Endothelial cell of umbilical vein (primary cell): ENCODE measurements around the gene C11orf87. TPM values are rescaled to one million over a fixed set of nuclear protein-coding genes. Genes with fewer than 3 reads are reported as not detected.

ENCODE experiments used
- BruUV-seq: library from RNA; stranded (reverse); fragments of 400-500 nt; replicated peaks from 2 replicates; lab custom pipeline; 2021; lab: Mats Ljungman, UMichigan
- CTCF ChIA-PET: fragments of 300-600, 350-600 bp; sonication (Branson Sonifier 250); formaldehyde crosslinking; loops from one replicate; lab custom pipeline; 2021; ENCODE audit warnings: antibody characterized with exemption, inconsistent platforms; lab: Charles Lee
- POLR2A ChIA-PET: fragments of 300-600, 350-600 bp; sonication (Branson Sonifier 250); formaldehyde crosslinking; loops from one replicate; lab custom pipeline; 2021; ENCODE audit warnings: antibody characterized with exemption, inconsistent platforms; lab: Charles Lee
- DNase-seq: peaks from one replicate; pipeline ENCODE4 v3.0.0-alpha.2; 2011; ENCODE audit warnings: low read depth, low spot score
- FAIRE-seq: peaks from 2 replicates; lab custom pipeline; 2011; peaks lifted over from hg19 to GRCh38; lab: Jason Lieb, UNC
- H2AFZ ChIP-seq: 2 replicates; pipeline ENCODE4 v1.6.0; 2012; ENCODE audit warnings: low read depth, low read length, control low read depth, inconsistent platforms
- H3K27ac ChIP-seq: 2 replicates; pipeline ENCODE4 v1.5.1; 2011; ENCODE audit warnings: low read depth, mild to moderate bottlenecking, control low read depth, low read length, moderate library complexity; ENCODE audit not compliant: insufficient read depth
- H3K27me3 ChIP-seq, 2 experiments: 2 replicates each; pipeline versions ENCODE4 v1.6.0 to v1.6.1; 2011; ENCODE audit warnings: low read length in 2 of 2, mixed read lengths in 1 of 2; ENCODE audit not compliant: control insufficient read depth in 2 of 2, insufficient read depth in 2 of 2
- H3K36me3 ChIP-seq, 2 experiments: 2 replicates in 1 of 2; 3 replicates in 1 of 2; pipeline ENCODE4 v1.5.1; 2011; ENCODE audit warnings: low read length in 2 of 2, mild to moderate bottlenecking in 1 of 2, moderate library complexity in 1 of 2; ENCODE audit not compliant: control insufficient read depth in 2 of 2, insufficient read depth in 2 of 2; ENCODE audit errors: extremely low read depth in 1 of 2
- H3K4me1 ChIP-seq: 3 replicates; pipeline ENCODE4 v1.5.1; 2011; ENCODE audit warnings: mild to moderate bottlenecking, low read length; ENCODE audit not compliant: control insufficient read depth, insufficient read depth; ENCODE audit errors: extremely low read depth
- H3K4me2 ChIP-seq: 2 replicates; pipeline ENCODE4 v1.6.1; 2011; ENCODE audit warnings: low read length, control low read depth, mixed read lengths; ENCODE audit not compliant: insufficient read depth
- H3K4me3 ChIP-seq, 3 experiments: fragments of 200-600 bp in 1 of 3; sonication (generic), shearing (Covaris generic) in 1 of 3; replicated peaks in 1 of 3; 2 replicates each; pipeline ENCODE4 v1.5.1; 2011 to 2016; ENCODE audit warnings: control low read depth in 3 of 3, low read length in 3 of 3, mild to moderate bottlenecking in 2 of 3, inconsistent platforms in 1 of 3, low read depth in 1 of 3, moderate library complexity in 1 of 3; ENCODE audit not compliant: insufficient read depth in 1 of 3
- H3K79me2 ChIP-seq: 2 replicates; pipeline ENCODE4 v1.6.0; 2012; ENCODE audit warnings: low read length, inconsistent platforms; ENCODE audit not compliant: control insufficient read depth, insufficient read depth
- H3K9ac ChIP-seq: replicated peaks from 2 replicates; pipeline ENCODE3; 2011; ENCODE audit warnings: low read length, control low read depth; ENCODE audit not compliant: insufficient read depth; ENCODE audit errors: extremely low read depth
- H3K9me1 ChIP-seq: replicated peaks from 3 replicates; pipeline ENCODE4 v1.6.0; 2011; ENCODE audit warnings: mild to moderate bottlenecking, low read length; ENCODE audit not compliant: control insufficient read depth, insufficient read depth; ENCODE audit errors: extremely low read depth
- H3K9me3 ChIP-seq: replicated peaks from 2 replicates; pipeline ENCODE4 v1.5.1; 2012; ENCODE audit warnings: low read length, inconsistent platforms; ENCODE audit not compliant: control insufficient read depth, insufficient read depth
- H4K20me1 ChIP-seq: replicated peaks from 2 replicates; pipeline ENCODE3; 2011; ENCODE audit warnings: mild to moderate bottlenecking, low read length; ENCODE audit not compliant: control insufficient read depth, insufficient read depth; ENCODE audit errors: extremely low read depth
- CTCF ChIP-seq, 2 donors: IDR thresholded peaks; 1 replicate in 1 of 2; 2 replicates in 1 of 2; pipeline ENCODE4 v1.5.1; 2011; ENCODE audit warnings: low read length in 2 of 2, mild to moderate bottlenecking in 2 of 2, moderate library complexity in 2 of 2, control low read depth in 1 of 2, inconsistent platforms in 1 of 2, low read depth in 1 of 2; ENCODE audit not compliant: insufficient read depth in 1 of 2; ENCODE audit errors: extremely low read depth in 1 of 2
- EZH2 ChIP-seq: IDR thresholded peaks from 2 replicates; pipeline ENCODE4 v1.6.1; 2012; ENCODE audit warnings: borderline replicate concordance, low read depth, mild to moderate bottlenecking, moderate library complexity, low read length, inconsistent platforms; ENCODE audit not compliant: severe bottlenecking
- FOS ChIP-seq: IDR thresholded peaks from 2 replicates; pipeline ENCODE4 v1.6.1; 2011; ENCODE audit warnings: mild to moderate bottlenecking, low read length, moderate library complexity, borderline replicate concordance; ENCODE audit not compliant: insufficient read depth
- GATA2 ChIP-seq: IDR thresholded peaks from 2 replicates; pipeline ENCODE4 v1.7.0; 2011; ENCODE audit warnings: low read depth, mild to moderate bottlenecking, moderate library complexity, mixed read lengths, low read length; ENCODE audit not compliant: insufficient read length, insufficient read depth
- JUN ChIP-seq: IDR thresholded peaks from 2 replicates; pipeline ENCODE4 v1.6.1; 2011; ENCODE audit warnings: borderline replicate concordance, low read depth; ENCODE audit not compliant: insufficient read length, insufficient read depth
- MAX ChIP-seq: IDR thresholded peaks from 2 replicates; pipeline ENCODE4 v1.6.1; 2011; ENCODE audit not compliant: insufficient read depth, insufficient read length
- MYC ChIP-seq: IDR thresholded peaks from one replicate; pipeline ENCODE4 v1.6.1; 2011; ENCODE audit warnings: mild to moderate bottlenecking, low read depth, low read length
- POLR2A ChIP-seq: IDR thresholded peaks from 2 replicates; pipeline ENCODE4 v1.6.1; 2012; ENCODE audit warnings: low read depth, mild to moderate bottlenecking, control low read depth, low read length
- POLR2AphosphoS5 ChIP-seq: IDR thresholded peaks from 2 replicates; pipeline ENCODE4 v1.6.1; 2012; ENCODE audit warnings: low read depth, mild to moderate bottlenecking, control low read depth, low read length, moderate library complexity; ENCODE audit not compliant: insufficient read depth
- dilution Hi-C: fragments of 300-500 bp; cut with MboI; formaldehyde crosslinking; loops from one replicate; pipeline ENCODE4 v1.15.0; 2019; ENCODE audit warnings: low sequenced_read_pairs; ENCODE audit not compliant: extremely low pct_ligation_motif_present
- intact Hi-C: fragments of 100-400 bp; cut with micrococcal nuclease; formaldehyde crosslinking; loops from one replicate; pipeline ENCODE4 v1.10.0; 2022
- polyA plus RNA-seq, 4 experiments: library from polyadenylated mRNA; depleted of rRNA in 3 of 4; stranded (reverse) in 3 of 4; unstranded in 1 of 4; fragments of >200 nt; gene quantifications; 2 replicates each; pipeline versions ENCODE4 v1.2.1 to v1.2.3, GENCODE V29; 2011 to 2012; ENCODE audit warnings: missing spikeins in 1 of 4
- total RNA-seq: library from RNA; stranded (reverse); gene quantifications from 2 replicates; pipeline ENCODE4 v1.2.3, GENCODE V29; 2021

The C11orf87 gene
- total and polyA plus RNA-seq, 2 donors (not counting 3 experiments of a cell fraction or from before 2014, with no cell fraction given): not detected

GRCh38 chr11:109435121-109435742, 13.2 kb downstream of the C11orf87 start:
- Histone ChIP-seq H2AFZ (no peak overlapping the region), H3K79me2 (no peaks in the 10 kb centered on the region), H3K36me3 (no peaks in the 10 kb centered on the region), H3K4me2 (no peak overlapping the region), H3K4me3 (no peak overlapping the region), H3K9me3 (no peaks in the 10 kb centered on the region), H3K27me3 (no peaks in the 10 kb centered on the region), H3K4me1 (no peaks in the 10 kb centered on the region), H4K20me1 (no peaks in the 10 kb centered on the region), H3K9me1 (no peaks in the 10 kb centered on the region), H3K9ac (no peak overlapping the region), H3K27ac (no peak overlapping the region)
- BruUV-seq: no TSS peak
- intact Hi-C loops: no loop called here
- FAIRE-seq (no peak), DNase-seq (no peak)
- no peak for TF ChIP-seq POLR2AphosphoS5
- no peak for TF ChIP-seq CTCF (IDR thresholded peaks at IDR 0.05; ENCODE audit: extremely low read depth in 1 of 2, insufficient read depth in 1 of 2, low read depth in 1 of 2, low read length in 2 of 2)
- TF ChIP-seq JUN: no peak
- TF ChIP-seq MYC: no peak
- ChIA-PET CTCF (no interaction called here), POLR2A (no interaction called here)
- dilution Hi-C loops: no loop called here

- no peak for FAIRE-seq
- Histone ChIP-seq H3K79me2 (no peaks in the 10 kb centered on the region), H3K4me2 (no peak overlapping the region), H3K9me1 (no peaks in the 10 kb centered on the region), H3K27me3 (no peaks in the 10 kb centered on the region), H3K36me3 (no peaks in the 10 kb centered on the region), H3K9ac (no peak overlapping the region), H2AFZ (no peak overlapping the region), H4K20me1 (no peaks in the 10 kb centered on the region), H3K27ac (no peak overlapping the region), H3K9me3 (no peaks in the 10 kb centered on the region), H3K4me3 (no peak overlapping the region), H3K4me1 (no peaks in the 10 kb centered on the region)
- ChIA-PET CTCF (interaction anchor here (1.4 kb wide), 1 partner anchor 14 kb away, joined by 3 read pairs; no protein-coding TSS in a partner anchor), POLR2A (no interaction called here)
- no TSS peak for BruUV-seq
- no peak for TF ChIP-seq POLR2A
- TF ChIP-seq CTCF (IDR thresholded peaks at IDR 0.05; ENCODE audit: extremely low read depth in 1 of 2, insufficient read depth in 1 of 2, low read depth in 1 of 2, low read length in 2 of 2): no peak
- no peak for TF ChIP-seq FOS
- no peak for TF ChIP-seq MAX
- TF ChIP-seq EZH2: no peak
- no peak for TF ChIP-seq JUN
- no peak for TF ChIP-seq MYC
- TF ChIP-seq POLR2AphosphoS5: no peak
- TF ChIP-seq GATA2: no peak
- dilution Hi-C loops: no loop called here
- intact Hi-C loops: no loop called here
- no peak for DNase-seq
Observed at GRCh38 chr11:109439684-109440083, 17.7 kb downstream of the C11orf87 start.
